Measurements from ENCODE around the gene MPP2.
"Not testable (repeated sequence)": the region's sequence is repeated elsewhere in the genome, so short reads cannot be mapped to it uniquely, and the experiment has no call there.

Gene MPP2

DNA sequence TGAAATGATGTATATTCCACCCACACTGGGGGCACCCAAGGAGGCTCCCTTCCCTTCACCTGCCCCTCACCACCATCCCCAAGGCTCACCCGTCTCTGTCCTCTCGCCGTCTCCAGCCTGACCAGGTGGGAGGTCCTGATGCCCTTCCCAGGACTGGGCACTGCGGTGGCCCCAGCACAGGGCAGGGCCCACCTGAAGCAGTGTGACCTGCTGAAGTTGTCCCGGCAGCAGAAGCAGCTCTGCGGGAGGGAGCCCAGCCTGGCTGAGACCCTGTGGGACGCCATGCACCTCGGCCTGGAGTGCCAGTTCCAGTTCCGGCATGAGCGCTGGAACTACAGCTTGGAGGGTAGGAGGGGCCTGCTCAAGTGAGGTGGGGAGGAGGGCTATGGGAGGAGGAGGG is 25.0 kb upstream of the MPP2 start:
- in situ Hi-C loops (cut with HindIII; ENCODE audit: low sequenced_read_pairs) = no loop called here

DNA sequence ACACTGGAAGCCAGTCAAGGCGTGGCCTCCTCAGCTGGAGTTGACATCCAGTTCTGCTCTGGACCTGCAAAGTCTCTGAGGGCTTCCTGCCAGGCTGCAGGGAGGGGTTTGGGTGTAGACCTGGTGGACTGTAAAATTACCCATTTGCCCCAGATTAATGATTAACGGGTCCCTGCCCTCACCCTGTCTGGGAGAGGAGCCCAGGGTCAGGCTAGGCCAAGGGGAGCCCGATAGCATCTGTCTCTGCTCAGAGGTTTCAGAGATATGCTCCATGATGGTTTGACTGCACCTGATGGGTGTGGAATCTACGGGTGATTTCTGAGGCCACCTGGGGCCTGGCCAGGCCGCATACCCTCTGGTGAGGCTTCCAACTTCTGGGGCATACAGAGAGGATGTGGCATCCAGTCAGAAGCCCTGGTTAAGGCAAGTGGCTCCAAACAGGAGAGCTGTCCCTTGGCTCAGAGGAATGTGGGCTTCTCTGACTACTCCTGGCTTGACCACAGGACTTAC is 23.8 kb upstream of the MPP2 start:
- in situ Hi-C loops (cut with HindIII; ENCODE audit: low sequenced_read_pairs) = no loop called here

DNA sequence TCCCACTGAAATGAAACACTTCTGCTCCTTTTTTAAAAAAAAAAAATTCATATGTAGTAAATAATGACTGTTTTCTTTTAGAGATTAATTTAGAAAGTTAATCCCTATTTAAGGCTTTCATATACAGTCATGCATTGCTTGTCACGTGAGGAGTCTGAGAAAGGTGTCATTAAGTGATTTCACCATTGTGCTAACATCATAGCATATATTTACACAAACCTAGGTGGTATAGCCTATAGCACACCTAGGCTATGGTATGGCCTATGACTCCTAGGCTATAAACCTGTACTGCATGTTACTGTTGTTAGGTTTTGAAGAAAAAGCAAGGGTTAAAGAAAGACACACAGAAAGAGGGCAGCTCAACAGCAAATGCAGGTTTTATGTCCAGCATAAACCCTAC is 21.3 kb upstream of the MPP2 start:
- in situ Hi-C loops (cut with HindIII; ENCODE audit: low sequenced_read_pairs) = no loop called here

DNA sequence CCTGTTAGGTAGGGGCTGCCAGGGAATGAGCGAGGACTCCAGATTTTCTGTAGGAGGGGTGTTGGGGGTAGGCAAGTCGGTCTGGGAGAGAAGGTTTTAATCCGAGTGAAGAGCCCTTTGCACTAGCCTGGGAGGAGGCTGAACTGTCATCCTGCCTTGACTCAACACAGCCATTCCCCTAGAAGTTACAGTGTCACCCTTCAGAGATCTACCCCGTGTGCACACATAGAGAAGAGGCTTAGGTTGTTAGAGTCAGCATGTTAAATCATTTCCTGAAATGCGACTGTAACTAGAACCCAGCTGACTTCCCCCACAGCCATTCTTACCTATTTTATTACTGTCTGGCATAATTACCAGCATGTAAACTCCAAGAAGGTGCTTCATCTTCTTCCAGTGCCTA is 20.6 kb upstream of the MPP2 start:
- in situ Hi-C loops (cut with HindIII; ENCODE audit: low sequenced_read_pairs) = not testable (repeated sequence)

DNA sequence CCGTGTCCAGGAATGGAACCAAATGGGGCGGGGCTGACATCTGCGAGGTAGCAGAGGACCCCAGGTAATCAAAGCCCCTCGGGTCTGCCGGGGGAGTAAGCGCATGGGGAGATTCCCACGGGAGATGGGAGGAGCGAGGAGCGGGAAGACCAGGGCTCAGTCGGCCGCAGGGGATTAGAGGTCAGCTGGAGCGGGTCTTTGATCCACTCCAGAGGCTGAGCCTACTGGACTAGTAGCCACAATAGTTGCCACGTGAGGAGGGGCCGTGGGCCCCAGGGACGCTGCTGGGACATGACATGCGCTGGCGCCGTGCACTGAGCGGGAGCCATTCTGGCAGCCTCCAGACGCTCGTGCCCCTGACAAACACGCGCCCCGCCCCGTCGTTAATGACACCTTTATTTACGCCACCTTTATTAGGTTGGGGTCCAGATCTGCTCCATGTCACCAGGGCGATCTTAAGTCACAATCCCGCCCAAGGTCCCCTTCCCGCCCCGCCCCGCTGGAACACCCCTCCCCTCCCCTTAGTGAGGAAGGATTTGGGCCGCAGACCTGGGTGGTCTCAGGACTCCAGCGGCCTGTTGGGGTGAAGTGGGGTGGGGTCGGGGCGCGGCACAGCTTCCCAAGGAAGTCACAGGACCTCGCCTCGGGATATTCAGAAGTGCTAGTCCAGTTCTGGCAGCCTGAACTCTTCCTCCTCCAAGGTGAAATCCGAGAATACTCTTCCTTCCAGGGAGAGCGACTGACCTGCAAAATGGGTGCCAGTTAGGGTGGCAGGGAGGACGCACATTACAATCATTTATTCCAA is 19.9 kb upstream of the MPP2 start:
- in situ Hi-C loops (cut with HindIII; ENCODE audit: low sequenced_read_pairs) = no loop called here

DNA sequence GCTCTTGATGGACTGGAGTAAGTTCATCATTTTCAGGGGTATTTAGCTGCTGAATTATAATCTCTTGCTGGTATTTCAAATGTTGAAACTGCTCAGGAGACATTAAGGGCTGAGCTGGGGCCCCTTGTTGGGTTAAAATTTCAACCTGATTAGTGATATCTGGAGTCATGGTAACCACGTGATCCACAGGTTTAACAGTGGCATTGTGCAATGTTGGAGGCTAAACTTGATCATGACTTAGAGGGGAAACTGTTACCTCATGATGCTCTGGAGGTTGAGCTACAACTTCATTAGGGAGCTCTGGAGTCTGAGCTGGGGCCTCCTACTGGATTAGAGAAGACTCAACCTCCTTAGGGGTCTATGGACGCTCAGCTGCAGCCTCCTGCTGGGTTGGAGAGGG is 17.2 kb upstream of the MPP2 start:
- in situ Hi-C loops (cut with HindIII; ENCODE audit: low sequenced_read_pairs) = no loop called here

DNA sequence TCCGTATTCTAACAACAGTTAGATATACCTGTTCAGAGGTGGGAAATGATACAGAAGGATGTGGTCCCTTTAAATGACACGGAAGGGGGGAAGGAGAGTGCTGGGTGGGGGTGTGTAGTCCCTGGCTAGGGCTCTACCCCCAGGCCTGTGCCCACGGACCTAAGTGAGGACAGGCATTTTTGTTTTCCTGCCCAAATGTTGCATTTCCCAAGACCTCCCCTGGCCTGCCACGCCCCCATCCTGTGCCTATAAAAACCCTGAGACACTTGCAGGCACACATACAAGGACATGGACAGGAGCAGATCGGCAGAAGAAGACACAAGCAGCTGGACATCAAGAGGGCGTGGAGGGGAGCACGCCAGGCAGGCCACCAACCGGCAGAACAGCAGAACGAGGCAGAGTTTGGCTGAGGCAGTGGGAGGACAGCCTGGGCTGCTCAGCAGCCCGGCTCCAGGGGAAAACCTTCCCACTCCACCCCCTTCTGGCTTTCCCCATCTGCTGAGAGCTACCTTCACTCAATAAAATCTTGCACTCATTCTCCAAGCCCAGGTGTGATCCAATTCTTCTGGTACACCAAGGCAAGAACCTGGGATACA is 13.3 kb upstream of the MPP2 start:
- in situ Hi-C loops (cut with HindIII; ENCODE audit: low sequenced_read_pairs) = no loop called here

DNA sequence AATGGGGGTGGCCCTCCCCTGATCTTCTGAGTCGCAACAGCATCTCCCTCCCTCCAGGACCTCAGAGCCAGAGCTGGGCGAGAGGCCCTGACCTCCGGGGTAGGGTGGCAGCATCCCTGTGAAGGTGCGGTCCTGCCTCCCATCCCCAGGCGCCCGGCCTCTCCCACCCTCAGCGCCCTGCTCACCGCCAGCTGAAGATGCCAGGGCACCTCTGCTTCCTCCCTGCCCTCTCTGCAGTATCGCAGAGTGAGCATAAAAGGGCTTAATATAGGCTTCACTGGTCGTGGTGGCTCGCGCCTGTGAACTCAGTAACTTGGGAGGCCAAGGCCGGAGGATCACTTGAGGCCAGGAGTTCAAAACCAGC is 10.7 kb upstream of the MPP2 start:
- in situ Hi-C loops (cut with HindIII; ENCODE audit: low sequenced_read_pairs) = no loop called here

DNA sequence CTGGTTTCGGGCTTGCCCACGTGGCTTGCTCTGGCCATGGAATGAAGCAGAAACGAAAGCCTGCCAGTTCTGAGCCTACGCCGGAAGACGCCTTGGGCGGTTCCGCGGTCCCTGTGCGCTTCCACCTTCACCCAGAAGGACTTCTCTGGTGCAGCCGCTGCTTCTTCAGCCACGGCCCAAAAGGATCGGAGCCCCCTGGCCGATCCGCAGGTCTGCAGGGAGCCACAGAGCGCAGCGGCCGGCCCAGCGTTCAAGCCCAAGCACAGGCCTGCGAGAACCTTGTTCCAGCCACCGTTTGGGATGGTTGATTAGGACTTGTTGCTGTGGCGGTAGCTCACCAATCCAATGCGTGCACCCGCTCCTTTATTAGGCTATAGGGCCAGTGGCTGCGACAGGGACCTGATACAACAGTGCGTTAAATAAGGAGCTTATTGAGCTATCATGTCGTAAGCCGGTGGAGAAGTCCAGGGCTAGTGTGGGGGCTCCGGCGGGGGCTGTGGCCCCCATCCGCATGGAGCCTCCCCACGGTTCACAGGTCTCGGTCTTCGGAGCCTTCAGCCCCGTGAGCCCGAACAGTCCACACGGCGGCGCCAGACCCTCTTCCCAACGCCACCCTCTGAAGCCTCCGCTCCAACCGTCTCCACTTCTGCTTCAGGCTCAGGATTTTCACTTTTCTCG is 10.2 kb upstream of the MPP2 start:
- in situ Hi-C loops (cut with HindIII; ENCODE audit: low sequenced_read_pairs) = no loop called here

DNA sequence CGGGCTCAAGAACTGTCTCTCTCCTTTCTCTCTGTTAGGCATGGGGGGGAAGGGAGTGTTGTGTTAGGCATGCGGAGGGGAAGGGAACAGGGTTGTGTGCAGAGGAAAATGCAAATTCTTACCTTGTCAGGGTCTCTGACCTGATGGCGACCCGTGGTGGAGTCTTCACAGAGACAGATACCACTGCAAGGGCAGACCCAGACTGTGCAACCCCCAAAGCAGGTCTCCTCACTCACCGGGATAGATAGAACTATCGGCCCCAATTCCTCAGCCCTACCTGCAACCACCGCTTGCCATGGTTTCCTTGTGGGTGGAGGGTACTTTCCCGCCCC is 9.6 kb upstream of the MPP2 start:
- in situ Hi-C loops (cut with HindIII; ENCODE audit: low sequenced_read_pairs) = no loop called here

DNA sequence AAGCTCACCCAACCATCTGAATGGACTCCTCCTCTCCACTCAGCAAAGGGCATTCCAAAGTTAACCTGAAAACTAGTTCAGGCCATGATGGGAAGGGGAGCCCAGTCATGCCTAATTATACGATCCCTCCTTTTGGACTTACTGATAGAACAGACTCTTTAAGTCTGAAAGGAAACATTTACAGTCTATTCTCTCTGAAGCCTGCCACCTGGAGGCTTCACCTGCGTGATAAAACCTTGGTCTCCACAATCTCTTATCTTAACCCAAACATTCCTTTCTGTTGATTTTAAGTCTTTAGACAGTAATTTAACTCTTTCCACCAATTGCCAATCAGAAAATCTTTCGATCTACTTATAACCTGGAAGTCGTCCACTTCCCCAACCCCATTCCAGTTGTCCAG is 9.0 kb upstream of the MPP2 start:
- in situ Hi-C loops (cut with HindIII; ENCODE audit: low sequenced_read_pairs) = no loop called here

DNA sequence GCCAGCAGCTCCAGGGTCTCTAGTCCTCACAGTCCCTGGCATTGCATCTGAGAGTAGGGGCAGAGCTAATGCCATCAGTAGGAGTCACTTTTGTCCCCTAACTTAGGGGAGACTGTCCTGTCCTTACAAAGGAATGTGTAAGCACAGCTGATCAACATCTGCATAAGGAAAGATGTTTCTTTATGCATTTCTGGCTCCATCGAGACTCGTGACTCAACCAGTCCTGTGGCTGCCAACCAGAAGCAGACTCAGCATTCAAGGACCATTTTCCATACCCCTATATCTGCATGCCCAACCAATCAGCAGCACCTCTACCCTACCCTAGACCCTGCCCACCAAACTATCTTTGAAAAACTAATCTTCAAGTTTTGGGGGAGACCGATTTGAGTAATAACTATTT is 8.2 kb upstream of the MPP2 start:
- in situ Hi-C loops (cut with HindIII; ENCODE audit: low sequenced_read_pairs) = no loop called here

DNA sequence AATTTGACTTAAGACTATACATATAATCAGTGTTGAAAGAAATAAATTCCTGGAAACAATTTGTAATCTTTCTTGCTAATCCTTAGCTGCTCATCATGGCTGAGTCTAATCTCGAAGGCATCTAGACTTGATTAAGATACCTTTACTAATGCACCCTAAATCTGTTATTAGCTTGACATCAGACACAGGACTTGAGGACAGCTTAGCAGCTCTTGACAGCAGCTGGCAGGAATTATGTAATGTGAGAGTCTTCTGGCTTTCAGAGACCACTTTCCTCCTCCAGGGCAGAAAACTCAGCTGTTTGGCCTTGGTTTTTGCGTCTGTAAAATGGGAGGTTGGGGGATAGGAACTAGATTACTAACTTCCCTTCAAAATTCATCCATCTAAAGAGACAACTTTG is 7.1 kb upstream of the MPP2 start:
- in situ Hi-C loops (cut with HindIII; ENCODE audit: low sequenced_read_pairs) = no loop called here

DNA sequence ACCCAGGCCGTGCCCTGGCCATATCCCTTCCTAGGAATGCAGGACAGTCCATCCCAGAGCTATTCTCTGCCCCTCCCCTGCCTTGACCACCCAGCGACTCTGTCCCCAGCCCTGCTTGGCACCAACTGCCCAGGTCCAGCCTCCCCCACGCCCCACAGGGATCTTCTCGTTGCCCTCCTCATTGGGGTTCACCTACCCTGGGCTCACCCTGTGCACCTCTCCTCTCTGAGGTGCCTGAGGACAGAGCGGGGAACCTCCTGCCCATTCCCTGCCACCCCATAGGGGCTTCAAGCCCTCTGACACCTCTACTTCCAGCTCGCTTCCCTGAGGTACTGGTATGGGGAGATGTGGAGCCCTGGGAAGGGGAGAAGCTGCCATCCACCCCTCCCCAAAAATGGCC is 6.2 kb upstream of the MPP2 start:
- in situ Hi-C loops (cut with HindIII; ENCODE audit: low sequenced_read_pairs) = no loop called here

DNA sequence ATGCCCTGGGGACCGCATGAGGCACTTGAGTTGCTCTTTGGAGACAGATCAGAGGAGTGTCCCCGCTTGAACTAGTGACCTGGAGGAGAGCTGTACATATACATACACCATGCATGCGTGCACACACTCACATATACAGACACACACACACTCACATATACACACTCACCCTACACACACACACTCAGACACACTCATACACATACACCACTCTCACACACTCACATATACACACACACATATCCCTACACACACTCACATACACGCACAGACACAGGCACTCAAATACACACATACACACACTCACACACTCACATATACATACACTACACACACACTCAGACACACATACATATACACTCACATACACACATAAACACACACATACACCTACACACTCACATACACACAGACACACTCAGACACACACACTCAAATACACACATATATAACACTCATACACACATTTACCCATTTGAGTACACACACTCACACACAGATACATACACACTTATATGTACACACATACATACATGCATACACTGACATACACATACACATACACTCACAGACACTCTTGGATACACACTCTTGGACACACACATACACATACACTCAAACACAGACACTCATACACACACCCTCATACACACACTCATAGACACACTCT is 5.4 kb upstream of the MPP2 start:
- in situ Hi-C loops (cut with HindIII; ENCODE audit: low sequenced_read_pairs) = no loop called here

DNA sequence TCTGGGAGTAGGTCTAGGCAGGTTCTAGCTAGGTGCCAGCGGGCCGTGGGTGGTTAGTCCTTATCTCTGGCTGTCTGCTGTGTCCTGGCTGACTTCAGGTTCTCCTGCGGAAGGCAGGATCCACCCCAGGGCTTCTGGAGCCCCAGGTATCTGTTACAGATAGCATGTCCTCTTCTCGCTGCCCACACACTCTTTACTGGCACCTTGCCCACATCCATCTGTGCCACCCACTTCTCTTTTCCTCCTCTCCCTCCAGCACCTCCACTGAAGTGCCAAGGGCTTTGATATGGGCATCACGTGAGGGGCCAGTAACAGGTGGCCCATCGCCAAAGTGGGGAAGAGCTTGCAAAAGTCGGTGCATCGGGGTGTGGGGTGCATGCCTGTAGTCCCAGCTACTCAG is 4.6 kb upstream of the MPP2 start:
- in situ Hi-C loops (cut with HindIII; ENCODE audit: low sequenced_read_pairs) = no loop called here

DNA sequence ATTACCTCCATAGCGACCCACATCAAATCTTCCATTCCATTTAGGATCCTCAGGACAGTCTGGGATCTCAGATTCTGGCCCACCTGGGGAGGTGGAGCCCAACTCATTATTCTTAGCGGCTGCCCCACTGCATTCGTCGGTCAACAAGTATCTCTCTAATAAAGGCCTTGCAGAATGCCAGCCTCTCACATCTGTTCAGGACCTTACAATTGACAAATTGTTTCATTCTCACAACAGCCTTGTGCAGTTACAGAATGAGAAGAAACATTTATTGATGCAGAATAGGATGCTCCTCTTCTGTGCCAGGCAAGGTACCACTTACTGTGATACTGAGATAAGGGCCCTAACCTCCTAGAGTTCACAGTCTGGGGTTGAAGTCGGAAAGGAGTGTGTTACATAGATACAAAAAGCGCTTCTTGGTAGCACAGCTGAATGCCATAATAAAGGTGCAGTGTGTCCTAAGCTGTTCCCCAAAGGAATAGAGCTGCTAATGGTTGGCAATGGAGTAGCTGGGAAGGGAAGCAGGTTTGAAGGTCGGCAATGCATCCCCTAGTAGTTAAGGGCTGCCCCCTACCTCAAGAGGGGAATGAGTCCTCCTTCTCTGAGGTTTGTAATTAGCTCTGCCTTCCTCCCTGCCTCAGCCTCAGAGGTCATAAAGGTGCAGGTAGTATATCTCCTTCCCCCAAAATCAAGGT is 2.3 kb upstream of the MPP2 start:
- in situ Hi-C loops (cut with HindIII; ENCODE audit: low sequenced_read_pairs) = no loop called here

DNA sequence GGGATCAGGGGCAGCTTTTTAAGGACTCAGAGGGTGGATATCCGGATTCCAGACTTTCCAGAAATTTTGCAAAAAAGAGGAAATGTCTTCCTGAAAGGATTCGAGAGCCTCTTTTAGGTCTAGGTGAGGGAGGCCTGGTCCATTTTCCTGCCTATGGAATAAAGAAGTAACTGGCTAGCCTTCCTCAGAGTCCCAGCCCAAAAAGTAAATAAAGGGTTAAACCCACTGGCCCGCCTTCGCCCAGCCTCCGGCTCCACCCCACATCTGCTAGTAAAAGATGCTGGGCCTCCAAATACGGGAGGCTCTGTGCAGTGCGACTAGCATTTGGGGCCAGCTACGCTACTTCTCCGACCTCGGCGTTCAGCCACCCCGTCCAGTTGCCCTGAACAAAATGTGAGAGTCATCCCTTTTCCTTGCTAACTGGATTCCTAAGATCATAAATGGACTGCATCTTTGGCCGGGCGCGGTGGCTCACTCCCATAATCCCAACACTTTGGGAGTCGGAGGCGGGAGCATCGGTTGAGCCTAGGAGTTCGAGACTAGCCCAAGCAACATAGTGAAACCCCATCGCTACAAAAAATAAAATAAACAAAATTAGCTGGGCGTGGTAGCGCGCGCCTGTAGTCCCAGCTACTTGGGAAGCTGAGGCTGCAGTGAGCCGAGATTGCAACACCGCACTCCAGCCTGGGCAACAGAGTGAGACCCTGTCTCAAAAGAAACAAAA is 824 bp upstream of the MPP2 start:
- in situ Hi-C loops (cut with HindIII; ENCODE audit: low sequenced_read_pairs) = no loop called here

DNA sequence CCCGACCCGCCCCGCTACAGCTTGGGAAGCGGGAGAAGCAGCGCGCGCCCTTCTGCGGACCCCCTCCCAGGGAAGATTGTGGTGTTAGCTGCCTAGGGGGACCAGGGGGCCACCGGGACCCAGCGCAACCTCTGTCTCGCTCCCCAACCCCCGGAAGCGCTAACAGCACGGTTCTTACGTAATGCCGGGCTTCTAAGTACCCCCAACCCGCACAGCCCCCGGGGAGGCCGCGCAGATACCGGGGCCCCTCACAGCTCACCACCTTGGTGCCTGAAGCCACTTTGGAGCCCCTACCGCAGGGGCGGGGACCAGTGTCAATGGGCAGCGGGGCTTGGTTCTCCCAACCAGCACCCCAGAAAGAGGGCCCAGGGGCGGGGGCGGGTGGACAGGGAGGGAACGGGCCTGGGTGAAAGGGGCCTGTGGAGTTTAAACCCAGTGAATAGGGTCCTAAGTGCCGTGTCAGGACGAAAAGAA is 348 bp downstream of the MPP2 start:
- in situ Hi-C loops (cut with HindIII; ENCODE audit: low sequenced_read_pairs) = no loop called here

Data from DLD1 (cell line).